ENCODE data around the gene HSPG2. TPM values are rescaled to one million over a fixed set of nuclear protein-coding genes. Genes with fewer than 3 reads are reported as not detected.

HSPG2 gene
- polyA plus RNA-seq, 1 donor from 2014 or later = 0.79 TPM

- TF ChIP-seq POLR2AphosphoS5 (IDR thresholded peaks at IDR 0.05) (no peak), TAF1 (IDR thresholded peaks at IDR 0.05; ENCODE audit: low read depth) (no peak), EZH2 (IDR thresholded peaks at IDR 0.05; ENCODE audit: borderline replicate concordance, insufficient read depth, low read length, poor library complexity, severe bottlenecking) (no peak), REST (IDR thresholded peaks at IDR 0.05; ENCODE audit: borderline replicate concordance) (no peak)
- H3K9me3 ChIP-seq (ENCODE audit: low read length) = no peaks in the 10 kb centered on the region
- H3K9me2 ChIP-seq (ENCODE audit: insufficient read depth, low read length) = no peaks in the 10 kb centered on the region
- no peak overlapping the region for H3K4me3 ChIP-seq (ENCODE audit: low read length)
- H3K27me3 ChIP-seq (ENCODE audit: insufficient read depth, low read depth, low read length) = no peaks in the 10 kb centered on the region
- H3K27ac ChIP-seq (ENCODE audit: low read length) = no peak overlapping the region
- H3K79me2 ChIP-seq (replicated peaks; ENCODE audit: insufficient read depth, low read length) = no peaks in the 10 kb centered on the region
- H3K9ac ChIP-seq (ENCODE audit: low read length) = no peak overlapping the region
- no peaks in the 10 kb centered on the region for H3K36me3 ChIP-seq (ENCODE audit: insufficient read depth, low read length)
- no peak overlapping the region for H2AFZ ChIP-seq (ENCODE audit: low read depth, low read length)
- no peak overlapping the region for H3K4me2 ChIP-seq (ENCODE audit: low read length)
- no peaks in the 10 kb centered on the region for H4K20me1 ChIP-seq (ENCODE audit: insufficient read depth)
- H3F3A ChIP-seq (ENCODE audit: insufficient read depth, low read length, poor library complexity, severe bottlenecking) = no peaks in the 10 kb centered on the region
Measured at GRCh38 chr1:21896652-21897532, 40.2 kb downstream of the HSPG2 start.

GRCh38 chr1:21896026-21896425 is 41.1 kb downstream of the HSPG2 start:
- H3F3A ChIP-seq (ENCODE audit: insufficient read depth, low read length, poor library complexity, severe bottlenecking) = no peaks in the 10 kb centered on the region
- no peaks in the 10 kb centered on the region for H3K27me3 ChIP-seq (ENCODE audit: insufficient read depth, low read depth, low read length)
- no peak overlapping the region for H3K9ac ChIP-seq (ENCODE audit: low read length)
- no peaks in the 10 kb centered on the region for H4K20me1 ChIP-seq (ENCODE audit: insufficient read depth)
- TF ChIP-seq EP300 (conservative IDR thresholded peaks at IDR 0.05; ENCODE audit: poor library complexity, severe bottlenecking) (no peak), RAD21 (conservative IDR thresholded peaks at IDR 0.05) (no peak)
- H3K4me2 ChIP-seq (ENCODE audit: low read length) = no peak overlapping the region
- H2AFZ ChIP-seq (ENCODE audit: low read depth, low read length) = no peak overlapping the region
- H3K9me2 ChIP-seq (ENCODE audit: insufficient read depth, low read length) = no peaks in the 10 kb centered on the region
- no peak overlapping the region for H3K4me3 ChIP-seq (ENCODE audit: low read length)
- H3K79me2 ChIP-seq (replicated peaks; ENCODE audit: insufficient read depth, low read length) = no peaks in the 10 kb centered on the region
- no peaks in the 10 kb centered on the region for H3K36me3 ChIP-seq (ENCODE audit: insufficient read depth, low read length)
- H3K9me3 ChIP-seq (ENCODE audit: low read length) = no peaks in the 10 kb centered on the region
- H3K27ac ChIP-seq (ENCODE audit: low read length) = no peak overlapping the region

- H3K9ac ChIP-seq (ENCODE audit: low read length) = no peak overlapping the region
Measured at GRCh38 chr1:21894034-21894881, 42.9 kb downstream of the HSPG2 start.

More at GRCh38 chr1:21894034-21894881, 42.9 kb downstream of the HSPG2 start:
- Histone ChIP-seq H4K20me1 (ENCODE audit: insufficient read depth) (no peaks in the 10 kb centered on the region), H3K27me3 (ENCODE audit: insufficient read depth, low read depth, low read length) (no peaks in the 10 kb centered on the region), H3F3A (ENCODE audit: insufficient read depth, low read length, poor library complexity, severe bottlenecking) (no peaks in the 10 kb centered on the region), H3K4me3 (ENCODE audit: low read length) (no peak overlapping the region), H2AFZ (ENCODE audit: low read depth, low read length) (no peak overlapping the region), H3K9me2 (ENCODE audit: insufficient read depth, low read length) (no peaks in the 10 kb centered on the region), H3K9me3 (ENCODE audit: low read length) (no peaks in the 10 kb centered on the region), H3K27ac (ENCODE audit: low read length) (no peak overlapping the region), H3K4me2 (ENCODE audit: low read length) (no peak overlapping the region), H3K79me2 (replicated peaks; ENCODE audit: insufficient read depth, low read length) (no peaks in the 10 kb centered on the region), H3K36me3 (ENCODE audit: insufficient read depth, low read length) (no peaks in the 10 kb centered on the region)
- TF ChIP-seq MXI1 (conservative IDR thresholded peaks at IDR 0.05; ENCODE audit: poor library complexity, severe bottlenecking) (no peak), REST (IDR thresholded peaks at IDR 0.05; ENCODE audit: borderline replicate concordance) (no peak), EZH2 (IDR thresholded peaks at IDR 0.05; ENCODE audit: borderline replicate concordance, insufficient read depth, low read length, poor library complexity, severe bottlenecking) (no peak), TAF1 (IDR thresholded peaks at IDR 0.05; ENCODE audit: low read depth) (no peak), EP300 (conservative IDR thresholded peaks at IDR 0.05; ENCODE audit: poor library complexity, severe bottlenecking) (no peak), CTCF (IDR thresholded peaks at IDR 0.05; ENCODE audit: poor library complexity, severe bottlenecking) (no peak), POLR2AphosphoS5 (IDR thresholded peaks at IDR 0.05) (no peak), SMC3 (conservative IDR thresholded peaks at IDR 0.05; ENCODE audit: poor library complexity) (no peak), RAD21 (conservative IDR thresholded peaks at IDR 0.05) (no peak)

Measured in neural cell (in vitro differentiated cells).